ENCODE measurements around the gene PRR3. TPM values are rescaled to one million over a fixed set of nuclear protein-coding genes. Genes with fewer than 3 reads are reported as not detected.

PRR3 gene
- total and polyA plus RNA-seq, 9 of the 15 experiments (the other 6 are each of a cell fraction or from before 2014, with no cell fraction given), result 23.5 to 59.6 (median 28.8) TPM

GRCh38 chr6:30556906-30557682 is at the start of gene PRR3 (continued):
- TF ChIP-seq AFF1 (IDR thresholded peaks at IDR 0.05; ENCODE audit: low read depth in 1 of 2, partially characterized antibody in 2 of 2) (peak in 1 of 2 experiments; percentile 80), ZNF407 (IDR thresholded peaks at IDR 0.05; ENCODE audit: low read depth) (peak; percentile 36; the same call in 1 of the 2 replicates), ZNF280B (CRISPR knock-in tag; IDR thresholded peaks at IDR 0.05) (no peak), CBX2 (IDR thresholded peaks at IDR 0.05; ENCODE audit: insufficient read depth, low read length, poor library complexity, severe bottlenecking) (no peak), PHF20 (IDR thresholded peaks at IDR 0.05; ENCODE audit: partially characterized antibody) (peak; percentile 99), ZNF586 (CRISPR knock-in tag; conservative IDR thresholded peaks at IDR 0.05) (no peak), HOMEZ (CRISPR knock-in tag; IDR thresholded peaks at IDR 0.05) (no peak; the same call in 1 of the 2 replicates), ETS1 (conservative IDR thresholded peaks at IDR 0.05; ENCODE audit: control insufficient read depth, low read depth, low read length) (peak; percentile 80)
